Medulla oblongata (tissue), 1 donor: ENCODE results near the gene CMTM2.
A peak's percentile ranks its signal among the peaks of the same experiment; 100 is the strongest.

Experiments used
- DNase-seq: peaks from one replicate; pipeline ENCODE4 v3.0.0-alpha.2; 2015; ENCODE audit errors: extremely low spot score

Gene CMTM2

GRCh38 chr16:66578651-66579531, at the start of gene CMTM2:
CMTM2 (plus strand) TSS chr16:66579463; CDS start chr16:66579608, 145 bp downstream.
- DNase-seq: no peak

GRCh38 chr16:66529475-66529874, 49.8 kb upstream of the CMTM2 start:
- DNase-seq: no peak

GRCh38 chr16:66534376-66534799, 44.9 kb upstream of the CMTM2 start:
- DNase-seq: no peak

GRCh38 chr16:66536525-66536924, 42.7 kb upstream of the CMTM2 start:
- DNase-seq: no peak

GRCh38 chr16:66537236-66537635, 42.0 kb upstream of the CMTM2 start:
- DNase-seq: no peak

- no peak for DNase-seq
Observed at GRCh38 chr16:66538910-66539309, 40.4 kb upstream of the CMTM2 start.

GRCh38 chr16:66539623-66540469, 39.4 kb upstream of the CMTM2 start:
- DNase-seq: no peak

- DNase-seq: no peak
Observed at GRCh38 chr16:66541388-66542355, 37.6 kb upstream of the CMTM2 start.

GRCh38 chr16:66542396-66542795, 36.9 kb upstream of the CMTM2 start:
- DNase-seq: no peak

GRCh38 chr16:66543541-66543940, 35.7 kb upstream of the CMTM2 start:
- no peak for DNase-seq

- peak; percentile 39 for DNase-seq
Observed at GRCh38 chr16:66544016-66544757, 35.1 kb upstream of the CMTM2 start.

- DNase-seq: no peak
Observed at GRCh38 chr16:66547101-66547989, 31.9 kb upstream of the CMTM2 start.

GRCh38 chr16:66548068-66548467, 31.2 kb upstream of the CMTM2 start:
- DNase-seq: peak; percentile 18

GRCh38 chr16:66548868-66549267, 30.4 kb upstream of the CMTM2 start:
- DNase-seq: no peak

GRCh38 chr16:66549284-66550131, 29.8 kb upstream of the CMTM2 start, which contains the start of gene TK2:
TK2 (minus strand) TSS chr16:66550122; CDS start chr16:66550061, 61 bp downstream.
- peak; percentile 54 for DNase-seq

GRCh38 chr16:66551348-66551759, 27.9 kb upstream of the CMTM2 start:
- DNase-seq: peak; percentile 46

- no peak for DNase-seq
Observed at GRCh38 chr16:66551788-66552285, 27.4 kb upstream of the CMTM2 start.
